Measurements from ENCODE around the gene SNX11.

DNA sequence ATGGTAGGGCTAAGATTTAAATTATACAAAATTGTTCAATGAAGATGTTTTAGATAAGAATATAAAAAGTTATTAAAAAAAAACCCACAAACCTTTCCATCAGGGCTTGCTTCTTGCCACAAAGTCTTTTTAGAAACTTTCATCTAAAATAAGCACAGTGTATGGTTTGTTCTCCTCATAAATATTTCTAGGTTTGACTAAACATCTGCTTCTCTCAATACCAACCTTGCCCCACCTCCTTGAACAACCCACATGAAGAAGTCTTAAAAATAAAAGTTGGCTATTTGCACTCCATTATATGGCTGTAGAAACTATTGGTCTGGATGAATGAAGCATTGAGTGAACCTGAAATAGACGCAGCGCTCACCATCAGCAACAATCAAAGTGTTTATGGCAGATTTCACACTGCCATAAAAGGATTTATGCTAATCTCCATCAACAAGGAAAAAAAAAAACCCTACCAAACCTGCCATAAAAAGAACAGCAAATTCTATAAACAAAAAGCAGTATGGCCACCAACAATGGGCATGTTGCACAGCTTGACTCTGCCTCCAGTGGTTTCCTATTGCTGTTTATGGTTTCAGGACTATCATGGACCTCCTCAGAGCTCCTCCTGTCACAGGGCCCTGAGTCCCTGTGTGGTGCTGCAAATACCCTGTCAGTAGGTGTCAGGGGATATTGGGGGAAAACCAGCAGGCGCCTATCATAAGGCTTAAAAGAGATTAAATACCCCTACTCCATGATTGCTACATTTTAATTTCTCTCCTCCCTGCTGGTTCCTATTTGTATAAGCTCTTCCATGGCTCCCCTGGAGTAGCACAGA lies 37.6 kb downstream of the SNX11 start:
- TF ChIP-seq POLR2AphosphoS5 (IDR thresholded peaks at IDR 0.05) (no peak), POLR2A (IDR thresholded peaks at IDR 0.05) (no peak)
